WTC11 (cell line): ENCODE results near the gene SLC35F1. TPM values are rescaled to one million over a fixed set of nuclear protein-coding genes. Genes with fewer than 3 reads are reported as not detected.

ENCODE experiments used
- ATAC-seq: fragments of 200-7000 bp; cut with Tn5 transposase; 2 replicates; pipeline ENCODE4 v1.10.0; 2021; ENCODE audit warnings: mild to moderate bottlenecking, moderate library complexity
- CTCF ChIA-PET: fragments of 300-600 bp; sonication (Branson Sonifier 250); formaldehyde crosslinking; loops from one replicate; lab custom pipeline; 2021; ENCODE audit warnings: antibody characterized with exemption; lab: Charles Lee
- POLR2A ChIA-PET: fragments of 350-600 bp; sonication (Branson Sonifier 250); formaldehyde crosslinking; loops from one replicate; lab custom pipeline; 2021; ENCODE audit warnings: antibody characterized with exemption; lab: Charles Lee
- DNase-seq: peaks from one replicate; pipeline ENCODE4 v3.0.0; 2021; ENCODE audit warnings: low spot score
- H3K27ac Mint-ChIP-seq: 2 replicates; pipeline ENCODE4 v1.8.0; 2021; ENCODE audit warnings: mixed read lengths
- H3K27me3 Mint-ChIP-seq: 2 replicates; pipeline ENCODE4 v1.8.0; 2021; ENCODE audit warnings: low read depth, mild to moderate bottlenecking, moderate library complexity, mixed read lengths
- H3K36me3 Mint-ChIP-seq: 2 replicates; pipeline ENCODE4 v1.8.0; 2021; ENCODE audit warnings: mixed read lengths
- H3K4me1 Mint-ChIP-seq: 2 replicates; pipeline ENCODE4 v1.8.0; 2022; ENCODE audit warnings: mixed read lengths
- H3K4me3 Mint-ChIP-seq: 2 replicates; pipeline ENCODE4 v1.8.0; 2021; ENCODE audit warnings: mild to moderate bottlenecking, moderate library complexity, mixed read lengths
- H3K9me3 Mint-ChIP-seq: 2 replicates; pipeline ENCODE4 v1.8.0; 2021; ENCODE audit warnings: mixed read lengths
- ATF2 ChIP-seq: sonication (generic); formaldehyde crosslinking; IDR thresholded peaks from 2 replicates; pipeline ENCODE4 v1.8.1; 2022; ENCODE audit warnings: low read depth, missing genetic modification reagents, borderline replicate concordance
- CREM ChIP-seq: sonication (generic); formaldehyde crosslinking; IDR thresholded peaks from 2 replicates; pipeline ENCODE4 v1.8.1; 2022; ENCODE audit warnings: mild to moderate bottlenecking, missing genetic modification reagents, moderate library complexity
- GABPB1 ChIP-seq: sonication (generic); formaldehyde crosslinking; IDR thresholded peaks from 2 replicates; pipeline ENCODE4 v1.8.1; 2023; ENCODE audit warnings: mild to moderate bottlenecking, missing genetic modification reagents
- GRHL2 ChIP-seq: fragments of 250-450 bp; sonication (Bioruptor Pico); IDR thresholded peaks from 2 replicates; pipeline ENCODE4 v1.8.0; 2022; ENCODE audit warnings: mild to moderate bottlenecking, moderate library complexity; ENCODE audit not compliant: insufficient replicate concordance, severe bottlenecking
- JUN ChIP-seq: sonication (generic); formaldehyde crosslinking; IDR thresholded peaks from 2 replicates; pipeline ENCODE4 v1.8.0; 2023; ENCODE audit warnings: mild to moderate bottlenecking, missing genetic modification reagents
- NFYB ChIP-seq: sonication (generic); formaldehyde crosslinking; conservative IDR thresholded peaks from 2 replicates; pipeline ENCODE4 v1.8.0; 2022; ENCODE audit warnings: low read depth, missing genetic modification reagents
- NR1H2 ChIP-seq: sonication (generic); formaldehyde crosslinking; IDR thresholded peaks from 2 replicates; pipeline ENCODE4 v1.9.0; 2021; ENCODE audit warnings: mild to moderate bottlenecking, moderate library complexity, missing genetic modification reagents
- PRDM15 ChIP-seq: sonication (generic); formaldehyde crosslinking; IDR thresholded peaks from 2 replicates; pipeline ENCODE4 v1.8.0; 2022; ENCODE audit warnings: missing genetic modification reagents
- SP1 ChIP-seq: sonication (generic); formaldehyde crosslinking; conservative IDR thresholded peaks from 2 replicates; pipeline ENCODE4 v1.8.1; 2022; ENCODE audit warnings: missing genetic modification reagents
- ZNF263 ChIP-seq: sonication (generic); formaldehyde crosslinking; IDR thresholded peaks from 2 replicates; pipeline ENCODE4 v1.8.1; 2022; ENCODE audit warnings: low read depth, mild to moderate bottlenecking, moderate library complexity, missing genetic modification reagents
- ZNF281 ChIP-seq: sonication (generic); formaldehyde crosslinking; IDR thresholded peaks from 2 replicates; pipeline ENCODE4 v1.8.0; 2023; ENCODE audit warnings: mild to moderate bottlenecking, missing genetic modification reagents
- ZNF396 ChIP-seq: fragments of 250-450 bp; sonication (Bioruptor Pico); IDR thresholded peaks from 2 replicates; pipeline ENCODE4 v1.8.0; 2021; ENCODE audit warnings: mild to moderate bottlenecking, moderate library complexity, borderline replicate concordance
- ZNF416 ChIP-seq: fragments of 250-450 bp; sonication (Bioruptor Pico); IDR thresholded peaks from 2 replicates; pipeline ENCODE4 v1.9.0; 2021; ENCODE audit warnings: mild to moderate bottlenecking, inconsistent platforms
- total RNA-seq: library from RNA; stranded (reverse); gene quantifications from 3 replicates; pipeline ENCODE4 v1.2.3, GENCODE V29; 2021
- TF ChIP-seq, protein P1 (sequence below): sonication (generic); formaldehyde crosslinking; IDR thresholded peaks from 2 replicates; pipeline ENCODE4 v1.8.1; 2023; ENCODE audit warnings: mild to moderate bottlenecking, missing genetic modification reagents, moderate library complexity
- TF ChIP-seq, protein P2 (sequence below): fragments of 250-450 bp; sonication (Bioruptor Pico); IDR thresholded peaks from 2 replicates; pipeline ENCODE4 v1.8.0; 2021; ENCODE audit warnings: mild to moderate bottlenecking
- TF ChIP-seq, protein P3 (sequence below): sonication (generic); formaldehyde crosslinking; IDR thresholded peaks from 2 replicates; pipeline ENCODE4 v1.8.0; 2022; ENCODE audit warnings: mild to moderate bottlenecking, missing genetic modification reagents

SLC35F1 gene
- total RNA-seq, 1 experiment from 2014 or later, result 11.0 TPM

DNA sequence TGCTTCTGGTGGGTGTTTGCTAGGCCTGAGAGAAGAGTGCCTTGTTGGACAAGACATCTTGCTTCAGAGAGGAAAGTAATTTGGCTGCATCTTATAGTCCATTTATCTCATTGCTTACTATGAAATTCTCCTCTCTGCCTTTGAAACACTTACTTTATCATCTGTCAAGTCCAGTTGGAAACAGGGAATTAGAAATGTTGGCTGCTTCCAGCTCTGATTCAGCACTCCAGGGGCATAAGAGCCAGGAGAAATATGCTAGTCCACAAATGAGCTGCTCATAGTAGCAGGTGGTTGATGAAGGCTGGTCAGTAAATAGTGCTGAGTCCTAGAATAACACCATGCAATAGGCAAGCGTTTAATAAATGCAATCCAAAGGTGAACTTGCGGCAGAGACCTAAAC lies 227.1 kb downstream of the SLC35F1 start (continued):
- TF ChIP-seq NFYB (CRISPR knock-in tag), result no peak
- TF ChIP-seq, protein P1, sequence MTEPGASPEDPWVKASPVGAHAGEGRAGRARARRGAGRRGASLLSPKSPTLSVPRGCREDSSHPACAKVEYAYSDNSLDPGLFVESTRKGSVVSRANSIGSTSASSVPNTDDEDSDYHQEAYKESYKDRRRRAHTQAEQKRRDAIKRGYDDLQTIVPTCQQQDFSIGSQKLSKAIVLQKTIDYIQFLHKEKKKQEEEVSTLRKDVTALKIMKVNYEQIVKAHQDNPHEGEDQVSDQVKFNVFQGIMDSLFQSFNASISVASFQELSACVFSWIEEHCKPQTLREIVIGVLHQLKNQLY (CRISPR knock-in tag), result no peak

GRCh38 chr6:118134736-118135135 lies 227.7 kb downstream of the SLC35F1 start:
- TF ChIP-seq NR1H2 (CRISPR knock-in tag) (no peak), GABPB1 (CRISPR knock-in tag) (no peak), PRDM15 (no peak), GRHL2 (no peak), ZNF416 (no peak), SP1 (CRISPR knock-in tag) (no peak), ATF2 (CRISPR knock-in tag) (no peak), ZNF263 (CRISPR knock-in tag) (no peak), JUN (CRISPR knock-in tag) (no peak), ZNF281 (CRISPR knock-in tag) (no peak), CREM (CRISPR knock-in tag) (no peak), ZNF396 (CRISPR knock-in tag) (no peak)
- TF ChIP-seq, protein P2, sequence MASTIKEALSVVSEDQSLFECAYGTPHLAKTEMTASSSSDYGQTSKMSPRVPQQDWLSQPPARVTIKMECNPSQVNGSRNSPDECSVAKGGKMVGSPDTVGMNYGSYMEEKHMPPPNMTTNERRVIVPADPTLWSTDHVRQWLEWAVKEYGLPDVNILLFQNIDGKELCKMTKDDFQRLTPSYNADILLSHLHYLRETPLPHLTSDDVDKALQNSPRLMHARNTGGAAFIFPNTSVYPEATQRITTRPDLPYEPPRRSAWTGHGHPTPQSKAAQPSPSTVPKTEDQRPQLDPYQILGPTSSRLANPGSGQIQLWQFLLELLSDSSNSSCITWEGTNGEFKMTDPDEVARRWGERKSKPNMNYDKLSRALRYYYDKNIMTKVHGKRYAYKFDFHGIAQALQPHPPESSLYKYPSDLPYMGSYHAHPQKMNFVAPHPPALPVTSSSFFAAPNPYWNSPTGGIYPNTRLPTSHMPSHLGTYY (CRISPR knock-in tag), result no peak
- TF ChIP-seq, protein P3, sequence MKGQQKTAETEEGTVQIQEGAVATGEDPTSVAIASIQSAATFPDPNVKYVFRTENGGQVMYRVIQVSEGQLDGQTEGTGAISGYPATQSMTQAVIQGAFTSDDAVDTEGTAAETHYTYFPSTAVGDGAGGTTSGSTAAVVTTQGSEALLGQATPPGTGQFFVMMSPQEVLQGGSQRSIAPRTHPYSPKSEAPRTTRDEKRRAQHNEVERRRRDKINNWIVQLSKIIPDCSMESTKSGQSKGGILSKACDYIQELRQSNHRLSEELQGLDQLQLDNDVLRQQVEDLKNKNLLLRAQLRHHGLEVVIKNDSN (CRISPR knock-in tag), result no peak
- DNase-seq (no peak), ATAC-seq (no peak)
- no peaks in the 10 kb centered on the region for H3K36me3 Mint-ChIP-seq
- H3K27ac Mint-ChIP-seq, result no peak overlapping the region
- no peaks in the 10 kb centered on the region for H3K27me3 Mint-ChIP-seq
- ChIA-PET POLR2A (no interaction called here), CTCF (no interaction called here)
- H3K9me3 Mint-ChIP-seq, result no peaks in the 10 kb centered on the region
- no peak overlapping the region for H3K4me3 Mint-ChIP-seq
- no peaks in the 10 kb centered on the region for H3K4me1 Mint-ChIP-seq
